Activated CD4-positive, alpha-beta T cell treated with anti-CD3 and anti-CD28 coated beads, Interleukin-2, amount 50 U/mL, for 4 hours (primary cell): ENCODE results near the gene C2CD5.
"Not testable (repeated sequence)": the region's sequence is repeated elsewhere in the genome, so short reads cannot be mapped to it uniquely, and the experiment has no call there.

ENCODE experiments used
- DNase-seq, 2 experiments: peaks; one replicate each; pipeline ENCODE4 v3.0.0-alpha.2; 2020

Gene C2CD5

GRCh38 chr12:22536346-22536945, 7.9 kb downstream of the C2CD5 start:
- DNase-seq = no peak

- DNase-seq = no peak
Measured at GRCh38 chr12:22535478-22535877, 8.9 kb downstream of the C2CD5 start.

- DNase-seq = no peak
Measured at GRCh38 chr12:22535038-22535437, 9.3 kb downstream of the C2CD5 start.

- DNase-seq = no peak
Measured at GRCh38 chr12:22533155-22533554, 11.2 kb downstream of the C2CD5 start.

- no peak for DNase-seq
Measured at GRCh38 chr12:22532317-22532716, 12.0 kb downstream of the C2CD5 start.

GRCh38 chr12:22531205-22531604, 13.1 kb downstream of the C2CD5 start:
- no peak for DNase-seq

- DNase-seq = no peak
Measured at GRCh38 chr12:22529281-22530060, 14.9 kb downstream of the C2CD5 start.

- no peak for DNase-seq
Measured at GRCh38 chr12:22527999-22528398, 16.3 kb downstream of the C2CD5 start.

- DNase-seq = no peak
Measured at GRCh38 chr12:22526836-22527235, 17.5 kb downstream of the C2CD5 start.

GRCh38 chr12:22525426-22525825, 18.9 kb downstream of the C2CD5 start:
- no peak for DNase-seq

GRCh38 chr12:22518998-22519397, 25.3 kb downstream of the C2CD5 start:
- no peak for DNase-seq

- DNase-seq = no peak
Measured at GRCh38 chr12:22518060-22518719, 26.2 kb downstream of the C2CD5 start.

- no peak for DNase-seq
Measured at GRCh38 chr12:22514875-22515274, 29.5 kb downstream of the C2CD5 start.

- no peak for DNase-seq
Measured at GRCh38 chr12:22505826-22506225, 38.5 kb downstream of the C2CD5 start.

GRCh38 chr12:22500100-22500499, 44.2 kb downstream of the C2CD5 start:
- no peak for DNase-seq

- DNase-seq = no peak
Measured at GRCh38 chr12:22499445-22499844, 44.9 kb downstream of the C2CD5 start.

GRCh38 chr12:22494319-22494718, 50.0 kb downstream of the C2CD5 start:
- no peak for DNase-seq

GRCh38 chr12:22491034-22491433, 53.3 kb downstream of the C2CD5 start:
- no peak for DNase-seq

GRCh38 chr12:22488478-22488877, 55.9 kb downstream of the C2CD5 start:
- no peak for DNase-seq

- not testable (repeated sequence) for DNase-seq
Measured at GRCh38 chr12:22487683-22488082, 56.7 kb downstream of the C2CD5 start.

GRCh38 chr12:22481547-22482104, 62.7 kb downstream of the C2CD5 start:
- no peak for DNase-seq

- not testable (repeated sequence) for DNase-seq
Measured at GRCh38 chr12:22480814-22481213, 63.5 kb downstream of the C2CD5 start.

- no peak for DNase-seq
Measured at GRCh38 chr12:22480016-22480415, 64.3 kb downstream of the C2CD5 start.

- DNase-seq = no peak
Measured at GRCh38 chr12:22477894-22478287, 66.5 kb downstream of the C2CD5 start.
